ENCODE measurements around the gene TAS2R40.

TAS2R40 gene

GRCh38 chr7:143236408-143236990 lies 14.7 kb downstream of the TAS2R40 start:
- TF ChIP-seq GATA3 (IDR thresholded peaks at IDR 0.05; ENCODE audit: low read depth, low read length) (no peak), GATA2 (IDR thresholded peaks at IDR 0.05; ENCODE audit: low read depth, low read length) (no peak)

- TF ChIP-seq GATA3 (IDR thresholded peaks at IDR 0.05; ENCODE audit: low read depth, low read length) (no peak), GATA2 (IDR thresholded peaks at IDR 0.05; ENCODE audit: low read depth, low read length) (no peak)
Observed at GRCh38 chr7:143237366-143237765, 15.5 kb downstream of the TAS2R40 start.

GRCh38 chr7:143238289-143238980 lies 16.6 kb downstream of the TAS2R40 start:
- TF ChIP-seq GATA2 (IDR thresholded peaks at IDR 0.05; ENCODE audit: low read depth, low read length) (no peak), GATA3 (IDR thresholded peaks at IDR 0.05; ENCODE audit: low read depth, low read length) (no peak)

GRCh38 chr7:143239813-143240212 lies 18.0 kb downstream of the TAS2R40 start:
- TF ChIP-seq GATA2 (IDR thresholded peaks at IDR 0.05; ENCODE audit: low read depth, low read length) (no peak), GATA3 (IDR thresholded peaks at IDR 0.05; ENCODE audit: low read depth, low read length) (no peak)

- no peak for TF ChIP-seq GATA2 (IDR thresholded peaks at IDR 0.05; ENCODE audit: low read depth, low read length)
- no peak for TF ChIP-seq GATA3 (IDR thresholded peaks at IDR 0.05; ENCODE audit: low read depth, low read length)
Observed at GRCh38 chr7:143240291-143241168, 18.7 kb downstream of the TAS2R40 start.

- TF ChIP-seq GATA2 (IDR thresholded peaks at IDR 0.05; ENCODE audit: low read depth, low read length) = no peak
- no peak for TF ChIP-seq GATA3 (IDR thresholded peaks at IDR 0.05; ENCODE audit: low read depth, low read length)
Observed at GRCh38 chr7:143242306-143242705, 20.5 kb downstream of the TAS2R40 start.

GRCh38 chr7:143243111-143243510 lies 21.3 kb downstream of the TAS2R40 start:
- no peak for TF ChIP-seq GATA2 (IDR thresholded peaks at IDR 0.05; ENCODE audit: low read depth, low read length)
- no peak for TF ChIP-seq GATA3 (IDR thresholded peaks at IDR 0.05; ENCODE audit: low read depth, low read length)

GRCh38 chr7:143243614-143244013 lies 21.8 kb downstream of the TAS2R40 start:
- no peak for TF ChIP-seq GATA2 (IDR thresholded peaks at IDR 0.05; ENCODE audit: low read depth, low read length)
- no peak for TF ChIP-seq GATA3 (IDR thresholded peaks at IDR 0.05; ENCODE audit: low read depth, low read length)

GRCh38 chr7:143244321-143244720 lies 22.5 kb downstream of the TAS2R40 start:
- TF ChIP-seq GATA3 (IDR thresholded peaks at IDR 0.05; ENCODE audit: low read depth, low read length) (no peak), GATA2 (IDR thresholded peaks at IDR 0.05; ENCODE audit: low read depth, low read length) (no peak)

- TF ChIP-seq GATA3 (IDR thresholded peaks at IDR 0.05; ENCODE audit: low read depth, low read length) (no peak), GATA2 (IDR thresholded peaks at IDR 0.05; ENCODE audit: low read depth, low read length) (no peak)
Observed at GRCh38 chr7:143245123-143245522, 23.3 kb downstream of the TAS2R40 start.

GRCh38 chr7:143247372-143247771 lies 25.5 kb downstream of the TAS2R40 start:
- TF ChIP-seq GATA3 (IDR thresholded peaks at IDR 0.05; ENCODE audit: low read depth, low read length) (no peak), GATA2 (IDR thresholded peaks at IDR 0.05; ENCODE audit: low read depth, low read length) (no peak)

- TF ChIP-seq GATA3 (IDR thresholded peaks at IDR 0.05; ENCODE audit: low read depth, low read length) = no peak
- no peak for TF ChIP-seq GATA2 (IDR thresholded peaks at IDR 0.05; ENCODE audit: low read depth, low read length)
Observed at GRCh38 chr7:143248761-143249354, 27.0 kb downstream of the TAS2R40 start.

- TF ChIP-seq GATA2 (IDR thresholded peaks at IDR 0.05; ENCODE audit: low read depth, low read length) (no peak), GATA3 (IDR thresholded peaks at IDR 0.05; ENCODE audit: low read depth, low read length) (no peak)
Observed at GRCh38 chr7:143250199-143250598, 28.4 kb downstream of the TAS2R40 start.

GRCh38 chr7:143250822-143251221 lies 29.0 kb downstream of the TAS2R40 start:
- TF ChIP-seq GATA2 (IDR thresholded peaks at IDR 0.05; ENCODE audit: low read depth, low read length) (no peak), GATA3 (IDR thresholded peaks at IDR 0.05; ENCODE audit: low read depth, low read length) (no peak)

Measured in SH-SY5Y (cell line).